H9 (cell line): ENCODE results near the gene CEP85L. TPM values are rescaled to one million over a fixed set of nuclear protein-coding genes. Genes with fewer than 3 reads are reported as not detected.
A peak's percentile ranks its signal among the peaks of the same experiment; 100 is the strongest.
"Not testable (repeated sequence)": the region's sequence is repeated elsewhere in the genome, so short reads cannot be mapped to it uniquely, and the experiment has no call there.

Source experiments
- DNase-seq: peaks from one replicate; pipeline ENCODE4 v3.0.0-alpha.2; 2017
- H2AFZ ChIP-seq: one replicate; pipeline ENCODE4 v1.6.1; 2013; ENCODE audit warnings: mild to moderate bottlenecking, low read length, control low read depth, moderate library complexity
- H2AK5ac ChIP-seq: 2 replicates; pipeline ENCODE4 v1.6.1; 2013; ENCODE audit warnings: low read length, control low read depth, mixed read lengths; ENCODE audit not compliant: insufficient read length
- H2BK120ac ChIP-seq: one replicate; pipeline ENCODE4 v1.6.1; 2013; ENCODE audit warnings: low read depth, mild to moderate bottlenecking, low read length, control low read depth, inconsistent platforms; ENCODE audit not compliant: poor library complexity, severe bottlenecking
- H2BK12ac ChIP-seq: 2 replicates; pipeline ENCODE4 v1.6.1; 2013; ENCODE audit warnings: low read length, control low read depth, mixed read lengths, low read depth; ENCODE audit not compliant: insufficient read length
- H2BK15ac ChIP-seq: 2 replicates; pipeline ENCODE4 v1.6.1; 2013; ENCODE audit warnings: low read depth, low read length, control low read depth
- H2BK20ac ChIP-seq: one replicate; pipeline ENCODE4 v1.6.1; 2013; ENCODE audit warnings: low read depth, mild to moderate bottlenecking, low read length, control low read depth, inconsistent platforms; ENCODE audit not compliant: poor library complexity, severe bottlenecking
- H2BK5ac ChIP-seq: 2 replicates; pipeline ENCODE4 v1.6.1; 2013; ENCODE audit warnings: low read length, control low read depth, mixed read lengths; ENCODE audit not compliant: insufficient read length
- H3K14ac ChIP-seq: 2 replicates; pipeline ENCODE4 v1.6.1; 2013; ENCODE audit warnings: low read length, control low read depth; ENCODE audit not compliant: insufficient read depth
- H3K18ac ChIP-seq: 2 replicates; pipeline ENCODE4 v1.6.1; 2013; ENCODE audit warnings: low read depth, mild to moderate bottlenecking, mixed read lengths, low read length, control low read depth; ENCODE audit not compliant: insufficient read length
- H3K23ac ChIP-seq: 2 replicates; pipeline ENCODE4 v1.6.1; 2013; ENCODE audit warnings: low read length, control low read depth, mixed read lengths, low read depth; ENCODE audit not compliant: insufficient read length
- H3K23me2 ChIP-seq: 2 replicates; pipeline ENCODE4 v1.6.1; 2013; ENCODE audit warnings: low read depth, mild to moderate bottlenecking, mixed read lengths, low read length, control low read depth; ENCODE audit not compliant: insufficient read length, poor library complexity, severe bottlenecking
- H3K27ac ChIP-seq: 2 replicates; pipeline ENCODE4 v1.5.1; 2013; ENCODE audit warnings: low read length, control low read depth, mixed read lengths, low read depth; ENCODE audit not compliant: insufficient read length
- H3K27me3 ChIP-seq: 2 replicates; pipeline ENCODE4 v1.6.1; 2013; ENCODE audit warnings: low read length, control low read depth, inconsistent platforms; ENCODE audit not compliant: insufficient read depth
- H3K4ac ChIP-seq: 2 replicates; pipeline ENCODE4 v1.6.1; 2013; ENCODE audit warnings: low read depth, mild to moderate bottlenecking, control low read depth, inconsistent platforms, low read length, moderate library complexity
- H3K4me1 ChIP-seq: 2 replicates; pipeline ENCODE4 v1.6.1; 2013; ENCODE audit warnings: low read length, control low read depth, inconsistent platforms; ENCODE audit not compliant: insufficient read depth
- H3K4me2 ChIP-seq: 2 replicates; pipeline ENCODE4 v1.6.1; 2013; ENCODE audit warnings: low read length, control low read depth, mixed read lengths; ENCODE audit not compliant: insufficient read length, insufficient read depth
- H3K56ac ChIP-seq: 2 replicates; pipeline ENCODE4 v1.6.1; 2013; ENCODE audit warnings: low read depth, mild to moderate bottlenecking, mixed read lengths, low read length, control low read depth; ENCODE audit not compliant: insufficient read length
- H3K79me1 ChIP-seq: 2 replicates; pipeline ENCODE4 v1.6.1; 2013; ENCODE audit warnings: low read depth, mild to moderate bottlenecking, moderate library complexity, low read length, control low read depth, inconsistent platforms; ENCODE audit not compliant: insufficient read depth, poor library complexity, severe bottlenecking
- H3K79me2 ChIP-seq: 2 replicates; pipeline ENCODE4 v1.6.1; 2013; ENCODE audit warnings: low read length, control low read depth, inconsistent platforms; ENCODE audit not compliant: insufficient read depth
- H3K9ac ChIP-seq: 2 replicates; pipeline ENCODE4 v1.6.1; 2013; ENCODE audit warnings: low read length, control low read depth, mixed read lengths; ENCODE audit not compliant: insufficient read length; ENCODE audit errors: extremely low read depth
- H3K9me3 ChIP-seq: one replicate; pipeline ENCODE4 v1.6.1; 2013; ENCODE audit warnings: low read depth, low read length, inconsistent platforms; ENCODE audit not compliant: control insufficient read depth
- H3T11ph ChIP-seq: one replicate; pipeline ENCODE4 v1.6.1; 2013; ENCODE audit warnings: mild to moderate bottlenecking, low read length, control low read depth, inconsistent platforms
- H4K20me1 ChIP-seq: one replicate; pipeline ENCODE4 v1.6.1; 2013; ENCODE audit not compliant: control insufficient read depth, insufficient read length, insufficient read depth
- H4K5ac ChIP-seq: 2 replicates; pipeline ENCODE4 v1.6.1; 2013; ENCODE audit warnings: low read depth, mild to moderate bottlenecking, mixed read lengths, low read length, control low read depth; ENCODE audit not compliant: insufficient read length
- H4K8ac ChIP-seq: replicated peaks from 2 replicates; pipeline ENCODE4 v1.6.1; 2013; ENCODE audit warnings: low read length, control low read depth, mixed read lengths, low read depth; ENCODE audit not compliant: insufficient read length
- H4K91ac ChIP-seq: 2 replicates; pipeline ENCODE4 v1.6.1; 2013; ENCODE audit warnings: low read depth, mild to moderate bottlenecking, moderate library complexity, mixed read lengths, low read length, control low read depth; ENCODE audit not compliant: insufficient read length
- H3K27ac Mint-ChIP-seq, 3 experiments: 2 replicates in 2 of 3; 3 replicates in 1 of 3; pipeline ENCODE4 v1.8.0; 2020 to 2021; ENCODE audit warnings: mixed read lengths in 3 of 3, mild to moderate bottlenecking in 1 of 3, moderate library complexity in 1 of 3
- H3K27me3 Mint-ChIP-seq: 2 replicates; pipeline ENCODE4 v1.8.0; 2021; ENCODE audit warnings: low read depth, mild to moderate bottlenecking, moderate library complexity, mixed read lengths
- H3K36me3 Mint-ChIP-seq, 3 experiments: 2 replicates in 2 of 3; 3 replicates in 1 of 3; pipeline ENCODE4 v1.8.0; 2020 to 2021; ENCODE audit warnings: low read depth in 3 of 3, mixed read lengths in 3 of 3; ENCODE audit not compliant: insufficient read depth in 1 of 3
- H3K4me1 Mint-ChIP-seq, 2 experiments: 2 replicates each; pipeline ENCODE4 v1.8.0; 2020; ENCODE audit warnings: mixed read lengths in 2 of 2
- H3K4me3 Mint-ChIP-seq, 2 experiments: 2 replicates in 1 of 2; 3 replicates in 1 of 2; pipeline ENCODE4 v1.8.0; 2020 to 2021; ENCODE audit warnings: mild to moderate bottlenecking in 2 of 2, mixed read lengths in 2 of 2, moderate library complexity in 1 of 2
- H3K9me3 Mint-ChIP-seq, 2 experiments: 2 replicates in 1 of 2; 3 replicates in 1 of 2; pipeline ENCODE4 v1.8.0; 2020; ENCODE audit warnings: mild to moderate bottlenecking in 2 of 2, mixed read lengths in 2 of 2, moderate library complexity in 1 of 2
- CTCF ChIP-seq: fragments of 200-600 bp; sonication (generic); conservative IDR thresholded peaks from 3 replicates; pipeline ENCODE4 v1.8.0; 2021; ENCODE audit warnings: antibody characterized with exemption, mild to moderate bottlenecking
- WGBS: extraction: QIAGEN DNeasy Blood & Tissue Kit; methylation state at CpG from one replicate; pipeline ENCODE4 v1.1.7; 2013; ENCODE audit warnings: missing lambda C conversion rate, low lambda C conversion rate, mixed read lengths; ENCODE audit not compliant: insufficient read length; ENCODE audit errors: extremely low coverage; 5-methylcytosine and 5-hydroxymethylcytosine counted together
- total RNA-seq: library from RNA; stranded (reverse); gene quantifications from 2 replicates; pipeline ENCODE4 v1.2.1, GENCODE V29; 2021

The CEP85L gene
- total RNA-seq, 1 experiment from 2014 or later, result 3.8 TPM

GRCh38 chr6:118436482-118436881, 214.9 kb downstream of the CEP85L start:
- Histone ChIP-seq H2BK12ac (no peak overlapping the region), H3K14ac (no peak overlapping the region), H3K9me3 (no peaks in the 10 kb centered on the region), H4K5ac (no peak overlapping the region), H4K8ac (no peak overlapping the region), H3K27ac (no peak overlapping the region), H3K9ac (no peak overlapping the region), H3K4me1 (no peaks in the 10 kb centered on the region), H3K79me1 (no peaks in the 10 kb centered on the region), H3K23ac (no peak overlapping the region), H2BK5ac (no peak overlapping the region), H4K91ac (no peak overlapping the region), H3K23me2 (no peaks in the 10 kb centered on the region), H4K20me1 (no peaks in the 10 kb centered on the region), H3T11ph (no peak overlapping the region), H2BK120ac (no peak overlapping the region), H2BK15ac (no peak overlapping the region), H3K27me3 (no peaks in the 10 kb centered on the region), H3K79me2 (no peaks in the 10 kb centered on the region), H3K56ac (peak overlapping the region; percentile 73), H3K18ac (no peak overlapping the region), H2AK5ac (no peak overlapping the region), H2AFZ (no peak overlapping the region), H3K4ac (no peak overlapping the region), H2BK20ac (no peak overlapping the region), H3K4me2 (no peak overlapping the region)
- H3K4me1 Mint-ChIP-seq, result no peaks in the 10 kb centered on the region
- no CpG with 5 or more reads among the region's 3 CpGs for WGBS
- no peak overlapping the region for H3K4me3 Mint-ChIP-seq
- TF ChIP-seq CTCF, result no peak
- H3K27ac Mint-ChIP-seq, result no peak overlapping the region
- H3K9me3 Mint-ChIP-seq, result peaks cover 4 to 9% of the 10 kb centered on the region in 2 experiments; a peak in 4 of 5 replicates
- no peaks in the 10 kb centered on the region; a peak in 3 of 7 replicates for H3K36me3 Mint-ChIP-seq
- H3K27me3 Mint-ChIP-seq, result no peaks in the 10 kb centered on the region
- no peak for DNase-seq

- H3K18ac ChIP-seq, H3K27me3 Mint-ChIP-seq, H3K4me1 ChIP-seq, H4K20me1 ChIP-seq, H3K4me2 ChIP-seq, H3K27me3 ChIP-seq, H3T11ph ChIP-seq, H3K27ac Mint-ChIP-seq, H4K5ac ChIP-seq, H3K4me1 Mint-ChIP-seq, H2BK5ac ChIP-seq, H3K23ac ChIP-seq, H2BK120ac ChIP-seq, H3K56ac ChIP-seq, H3K27ac ChIP-seq, H2BK20ac ChIP-seq, H3K36me3 Mint-ChIP-seq, H3K79me1 ChIP-seq, H3K4ac ChIP-seq, H4K91ac ChIP-seq, H2BK12ac ChIP-seq, H3K9me3 ChIP-seq, H3K14ac ChIP-seq, H3K79me2 ChIP-seq, H2BK15ac ChIP-seq, H2AFZ ChIP-seq, H2AK5ac ChIP-seq, H3K23me2 ChIP-seq, H4K8ac ChIP-seq, H3K4me3 Mint-ChIP-seq, H3K9ac ChIP-seq, DNase-seq: not testable (repeated sequence)
- WGBS, result no CpG with 5 or more reads among the region's 3 CpGs
- peaks cover 8 to 14% of the 10 kb centered on the region in 2 experiments; a peak in 4 of 5 replicates for H3K9me3 Mint-ChIP-seq
These were observed 217.2 kb downstream of the CEP85L start for GRCh38 chr6:118434147-118434546.
